H1 (cell line): ENCODE data around the gene CDC42BPB.

Experiments used
- EZH2 ChIP-seq: fragments of 200-600 bp; sonication (generic); IDR thresholded peaks from 2 replicates; pipeline ENCODE4 v1.7.1; 2012; ENCODE audit warnings: low read depth, mild to moderate bottlenecking, moderate library complexity, low read length, inconsistent platforms; ENCODE audit not compliant: severe bottlenecking
- FOSL1 ChIP-seq: IDR thresholded peaks from 2 replicates; pipeline ENCODE4 v1.6.1; 2011; ENCODE audit warnings: mild to moderate bottlenecking, low read depth, low read length, moderate library complexity; ENCODE audit not compliant: insufficient read depth
- JUND ChIP-seq: IDR thresholded peaks from 2 replicates; pipeline ENCODE4 v1.6.1; 2011; ENCODE audit warnings: mild to moderate bottlenecking, improper control_type of control experiment, low read length
- POLR2A ChIP-seq, 2 experiments: IDR thresholded peaks; 1 replicate in 1 of 2; 2 replicates in 1 of 2; pipeline ENCODE4 v1.6.1; 2011; ENCODE audit warnings: low read depth in 2 of 2, low read length in 2 of 2, mild to moderate bottlenecking in 2 of 2; ENCODE audit errors: control extremely low read depth in 1 of 2
- SIN3A ChIP-seq, 2 experiments: IDR thresholded peaks in 1 of 2; conservative IDR thresholded peaks in 1 of 2; 2 replicates each; pipeline ENCODE4 v1.6.1; 2011 to 2012; ENCODE audit warnings: low read length in 2 of 2, improper control_type of control experiment in 1 of 2, low read depth in 1 of 2, mild to moderate bottlenecking in 1 of 2
- TF ChIP-seq, protein P1 (sequence below), 3 experiments: IDR thresholded peaks; 1 replicate in 2 of 3; 2 replicates in 1 of 3; pipeline versions ENCODE4 v1.5.1 to v1.6.1; 2011; ENCODE audit warnings: low read length in 3 of 3, mild to moderate bottlenecking in 3 of 3, inconsistent platforms in 2 of 3, low read depth in 1 of 3, moderate library complexity in 1 of 3; ENCODE audit not compliant: insufficient read depth in 1 of 3; ENCODE audit errors: control extremely low read depth in 1 of 3
- TF ChIP-seq, protein P2 (sequence below): IDR thresholded peaks from 2 replicates; pipeline ENCODE4 v1.6.1; 2012; ENCODE audit warnings: inconsistent platforms

- TF ChIP-seq, protein P1, sequence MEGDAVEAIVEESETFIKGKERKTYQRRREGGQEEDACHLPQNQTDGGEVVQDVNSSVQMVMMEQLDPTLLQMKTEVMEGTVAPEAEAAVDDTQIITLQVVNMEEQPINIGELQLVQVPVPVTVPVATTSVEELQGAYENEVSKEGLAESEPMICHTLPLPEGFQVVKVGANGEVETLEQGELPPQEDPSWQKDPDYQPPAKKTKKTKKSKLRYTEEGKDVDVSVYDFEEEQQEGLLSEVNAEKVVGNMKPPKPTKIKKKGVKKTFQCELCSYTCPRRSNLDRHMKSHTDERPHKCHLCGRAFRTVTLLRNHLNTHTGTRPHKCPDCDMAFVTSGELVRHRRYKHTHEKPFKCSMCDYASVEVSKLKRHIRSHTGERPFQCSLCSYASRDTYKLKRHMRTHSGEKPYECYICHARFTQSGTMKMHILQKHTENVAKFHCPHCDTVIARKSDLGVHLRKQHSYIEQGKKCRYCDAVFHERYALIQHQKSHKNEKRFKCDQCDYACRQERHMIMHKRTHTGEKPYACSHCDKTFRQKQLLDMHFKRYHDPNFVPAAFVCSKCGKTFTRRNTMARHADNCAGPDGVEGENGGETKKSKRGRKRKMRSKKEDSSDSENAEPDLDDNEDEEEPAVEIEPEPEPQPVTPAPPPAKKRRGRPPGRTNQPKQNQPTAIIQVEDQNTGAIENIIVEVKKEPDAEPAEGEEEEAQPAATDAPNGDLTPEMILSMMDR (IDR thresholded peaks at IDR 0.05; ENCODE audit: control extremely low read depth in 1 of 3, insufficient read depth in 1 of 3, low read depth in 1 of 3, low read length in 3 of 3), result no peak
- TF ChIP-seq, protein P2, sequence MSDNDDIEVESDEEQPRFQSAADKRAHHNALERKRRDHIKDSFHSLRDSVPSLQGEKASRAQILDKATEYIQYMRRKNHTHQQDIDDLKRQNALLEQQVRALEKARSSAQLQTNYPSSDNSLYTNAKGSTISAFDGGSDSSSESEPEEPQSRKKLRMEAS, result no peak
- TF ChIP-seq SIN3A (conservative IDR thresholded peaks at IDR 0.05 in 1 of 2, IDR thresholded peaks at IDR 0.05 in 1 of 2; ENCODE audit: low read depth in 1 of 2, low read length in 2 of 2), result no peak
- TF ChIP-seq POLR2A (IDR thresholded peaks at IDR 0.05; ENCODE audit: control extremely low read depth in 1 of 2, low read depth in 2 of 2, low read length in 2 of 2), result no peak
- TF ChIP-seq EZH2, result no peak
- TF ChIP-seq FOSL1, result no peak
- TF ChIP-seq JUND, result no peak
Observed at GRCh38 chr14:103006106-103006505, 51.2 kb downstream of the CDC42BPB start.
